ENCODE measurements around the gene APOB. TPM values are rescaled to one million over a fixed set of nuclear protein-coding genes. Genes with fewer than 3 reads are reported as not detected.

APOB gene
- polyA plus RNA-seq, 1 donor from 2014 or later: not detected

- Mint-ChIP-seq H3K4me3 (no peak overlapping the region), H3K27ac (no peak overlapping the region), H3K36me3 (no peaks in the 10 kb centered on the region), H3K9me3 (no peaks in the 10 kb centered on the region), H3K27me3 (peaks cover 13% of the 10 kb centered on the region), H3K4me1 (no peaks in the 10 kb centered on the region)
These were observed 66.2 kb downstream of the APOB start for GRCh38 chr2:20977520-20978180.

GRCh38 chr2:20976527-20976926, 67.3 kb downstream of the APOB start:
- H3K4me1 Mint-ChIP-seq: no peaks in the 10 kb centered on the region
- peaks cover 13% of the 10 kb centered on the region for H3K27me3 Mint-ChIP-seq
- H3K27ac Mint-ChIP-seq: no peak overlapping the region
- H3K4me3 Mint-ChIP-seq: no peak overlapping the region
- no peaks in the 10 kb centered on the region for H3K9me3 Mint-ChIP-seq
- no peaks in the 10 kb centered on the region for H3K36me3 Mint-ChIP-seq

GRCh38 chr2:20972792-20973565, 70.9 kb downstream of the APOB start:
- H3K4me1 Mint-ChIP-seq: no peaks in the 10 kb centered on the region
- H3K9me3 Mint-ChIP-seq: no peaks in the 10 kb centered on the region
- no peak overlapping the region for H3K4me3 Mint-ChIP-seq
- no peaks in the 10 kb centered on the region for H3K36me3 Mint-ChIP-seq
- H3K27me3 Mint-ChIP-seq: peaks cover 12% of the 10 kb centered on the region
- H3K27ac Mint-ChIP-seq: no peak overlapping the region

- Mint-ChIP-seq H3K27me3 (peaks cover 12% of the 10 kb centered on the region), H3K27ac (no peak overlapping the region), H3K4me3 (no peak overlapping the region), H3K4me1 (no peaks in the 10 kb centered on the region), H3K36me3 (no peaks in the 10 kb centered on the region), H3K9me3 (no peaks in the 10 kb centered on the region)
These were observed 71.8 kb downstream of the APOB start for GRCh38 chr2:20972110-20972509.

GRCh38 chr2:20970068-20970467, 73.8 kb downstream of the APOB start:
- Mint-ChIP-seq H3K4me3 (no peak overlapping the region), H3K9me3 (no peaks in the 10 kb centered on the region), H3K36me3 (no peaks in the 10 kb centered on the region), H3K27ac (no peak overlapping the region), H3K4me1 (no peaks in the 10 kb centered on the region), H3K27me3 (peaks cover 7% of the 10 kb centered on the region)

- Mint-ChIP-seq H3K27me3 (peaks cover 8% of the 10 kb centered on the region), H3K4me1 (no peaks in the 10 kb centered on the region), H3K27ac (no peak overlapping the region), H3K4me3 (no peak overlapping the region), H3K36me3 (no peaks in the 10 kb centered on the region), H3K9me3 (no peaks in the 10 kb centered on the region)
These were observed 77.7 kb downstream of the APOB start for GRCh38 chr2:20966061-20966595.

GRCh38 chr2:20965221-20965620, 78.7 kb downstream of the APOB start:
- Mint-ChIP-seq H3K36me3 (no peaks in the 10 kb centered on the region), H3K4me1 (no peaks in the 10 kb centered on the region), H3K9me3 (peaks cover 0 to 2% (median 0%) of the 10 kb centered on the region in 3 donors), H3K27ac (no peak overlapping the region), H3K4me3 (no peak overlapping the region), H3K27me3 (peaks cover 10% of the 10 kb centered on the region)

GRCh38 chr2:20963867-20964266, 80.0 kb downstream of the APOB start:
- Mint-ChIP-seq H3K9me3 (peaks cover 0 to 2% (median 0%) of the 10 kb centered on the region in 3 donors), H3K4me3 (no peak overlapping the region), H3K36me3 (no peaks in the 10 kb centered on the region), H3K4me1 (no peaks in the 10 kb centered on the region), H3K27ac (no peak overlapping the region), H3K27me3 (peaks cover 10% of the 10 kb centered on the region)

GRCh38 chr2:20962939-20963557, 80.8 kb downstream of the APOB start:
- no peak overlapping the region for H3K27ac Mint-ChIP-seq
- peaks cover 0 to 2% (median 0%) of the 10 kb centered on the region in 3 donors for H3K9me3 Mint-ChIP-seq
- H3K27me3 Mint-ChIP-seq: peaks cover 7% of the 10 kb centered on the region
- H3K4me3 Mint-ChIP-seq: no peak overlapping the region
- no peaks in the 10 kb centered on the region for H3K36me3 Mint-ChIP-seq
- H3K4me1 Mint-ChIP-seq: no peaks in the 10 kb centered on the region

GRCh38 chr2:20961858-20962257, 82.0 kb downstream of the APOB start:
- no peak overlapping the region for H3K4me3 Mint-ChIP-seq
- no peaks in the 10 kb centered on the region for H3K4me1 Mint-ChIP-seq
- no peak overlapping the region for H3K27ac Mint-ChIP-seq
- peaks cover 7% of the 10 kb centered on the region for H3K27me3 Mint-ChIP-seq
- no peaks in the 10 kb centered on the region for H3K36me3 Mint-ChIP-seq
- peaks cover 0 to 2% (median 0%) of the 10 kb centered on the region in 3 donors for H3K9me3 Mint-ChIP-seq

GRCh38 chr2:20960003-20960402, 83.9 kb downstream of the APOB start:
- Mint-ChIP-seq H3K4me1 (no peaks in the 10 kb centered on the region), H3K36me3 (no peaks in the 10 kb centered on the region)

GRCh38 chr2:20959252-20959651, 84.6 kb downstream of the APOB start:
- Mint-ChIP-seq H3K36me3 (no peaks in the 10 kb centered on the region), H3K27ac (no peak overlapping the region), H3K4me1 (no peaks in the 10 kb centered on the region), H3K4me3 (no peak overlapping the region), H3K9me3 (peaks cover 0 to 2% (median 0%) of the 10 kb centered on the region in 3 donors), H3K27me3 (peaks cover 7% of the 10 kb centered on the region)

More at GRCh38 chr2:20960003-20960402, 83.9 kb downstream of the APOB start:
- Mint-ChIP-seq H3K27ac (no peak overlapping the region), H3K27me3 (peaks cover 7% of the 10 kb centered on the region), H3K4me3 (no peak overlapping the region), H3K9me3 (peaks cover 0 to 2% (median 0%) of the 10 kb centered on the region in 3 donors)

GRCh38 chr2:20957788-20958525, 85.9 kb downstream of the APOB start:
- Mint-ChIP-seq H3K27ac (no peak overlapping the region), H3K9me3 (peaks cover 0 to 2% (median 0%) of the 10 kb centered on the region in 3 donors), H3K36me3 (no peaks in the 10 kb centered on the region), H3K27me3 (peaks cover 5% of the 10 kb centered on the region), H3K4me1 (no peaks in the 10 kb centered on the region), H3K4me3 (no peak overlapping the region)

GRCh38 chr2:20955277-20956026, 88.4 kb downstream of the APOB start:
- H3K36me3 Mint-ChIP-seq: no peaks in the 10 kb centered on the region
- no peaks in the 10 kb centered on the region for H3K4me1 Mint-ChIP-seq
- no peak overlapping the region for H3K27ac Mint-ChIP-seq
- no peaks in the 10 kb centered on the region for H3K9me3 Mint-ChIP-seq
- no peaks in the 10 kb centered on the region for H3K27me3 Mint-ChIP-seq
- no peak overlapping the region for H3K4me3 Mint-ChIP-seq

All from IgD-negative memory B cell (primary cell).